GM21423 (cell line): Measurements from ENCODE around the gene DND1.
A peak's percentile ranks its signal among the peaks of the same experiment; 100 is the strongest.
"Not testable (repeated sequence)": the region's sequence is repeated elsewhere in the genome, so short reads cannot be mapped to it uniquely, and the experiment has no call there.

Source experiments
- ATAC-seq: cut with Tn5 transposase; IDR thresholded peaks from one replicate; pipeline ENCODE4 v1.9.1; 2021; ENCODE audit warnings: mild to moderate bottlenecking, moderate library complexity; ENCODE audit not compliant: unreplicated experiment

Gene DND1

GRCh38 chr5:140631831-140632365 lies 41.5 kb downstream of the DND1 start:
- peak; percentile 46 for ATAC-seq

GRCh38 chr5:140631036-140631417 lies 42.3 kb downstream of the DND1 start:
- ATAC-seq = no peak

GRCh38 chr5:140630292-140631035 lies 42.9 kb downstream of the DND1 start:
- no peak for ATAC-seq

GRCh38 chr5:140628711-140629110 lies 44.7 kb downstream of the DND1 start:
- no peak for ATAC-seq

GRCh38 chr5:140627972-140628371 lies 45.4 kb downstream of the DND1 start:
- ATAC-seq = no peak

GRCh38 chr5:140624886-140625285 lies 48.5 kb downstream of the DND1 start:
- not testable (repeated sequence) for ATAC-seq

GRCh38 chr5:140623061-140623460 lies 50.3 kb downstream of the DND1 start:
- ATAC-seq = not testable (repeated sequence)

- no peak for ATAC-seq
Measured at GRCh38 chr5:140622301-140622700, 51.1 kb downstream of the DND1 start.
